Neural crest cell (in vitro differentiated cells): ENCODE data around the gene NLRP9. TPM values are rescaled to one million over a fixed set of nuclear protein-coding genes. Genes with fewer than 3 reads are reported as not detected.

ENCODE experiments used
- DNase-seq: peaks from one replicate; pipeline ENCODE4 v3.0.0; 2021; ENCODE audit warnings: low read depth, mixed read lengths, low spot score
- H3K27ac Mint-ChIP-seq: one replicate; pipeline ENCODE4 v1.8.0; 2021; ENCODE audit warnings: mild to moderate bottlenecking, mixed read lengths; ENCODE audit not compliant: unreplicated experiment
- H3K27me3 Mint-ChIP-seq: 2 replicates; pipeline ENCODE4 v1.8.0; 2021; ENCODE audit warnings: low read depth, mild to moderate bottlenecking, mixed read lengths
- H3K36me3 Mint-ChIP-seq: 2 replicates; pipeline ENCODE4 v1.8.0; 2021; ENCODE audit warnings: low read depth, mild to moderate bottlenecking, mixed read lengths
- H3K4me1 Mint-ChIP-seq: 2 replicates; pipeline ENCODE4 v1.8.0; 2021; ENCODE audit warnings: mixed read lengths
- H3K4me3 Mint-ChIP-seq: one replicate; pipeline ENCODE4 v1.8.0; 2021; ENCODE audit warnings: mild to moderate bottlenecking, mixed read lengths
- H3K9me3 Mint-ChIP-seq: 2 replicates; pipeline ENCODE4 v1.8.0; 2021; ENCODE audit warnings: mixed read lengths
- total RNA-seq: library from RNA; stranded (reverse); gene quantifications from 2 replicates; pipeline ENCODE4 v1.2.1, GENCODE V29; 2021
- TF ChIP-seq, protein P1 (sequence below): fragments of 200-600 bp; sonication (generic); conservative IDR thresholded peaks from 2 replicates; pipeline ENCODE4 v1.5.0; 2021; ENCODE audit warnings: antibody characterized with exemption, mild to moderate bottlenecking

NLRP9 gene
- total RNA-seq, 1 donor from 2014 or later: not detected

DNA sequence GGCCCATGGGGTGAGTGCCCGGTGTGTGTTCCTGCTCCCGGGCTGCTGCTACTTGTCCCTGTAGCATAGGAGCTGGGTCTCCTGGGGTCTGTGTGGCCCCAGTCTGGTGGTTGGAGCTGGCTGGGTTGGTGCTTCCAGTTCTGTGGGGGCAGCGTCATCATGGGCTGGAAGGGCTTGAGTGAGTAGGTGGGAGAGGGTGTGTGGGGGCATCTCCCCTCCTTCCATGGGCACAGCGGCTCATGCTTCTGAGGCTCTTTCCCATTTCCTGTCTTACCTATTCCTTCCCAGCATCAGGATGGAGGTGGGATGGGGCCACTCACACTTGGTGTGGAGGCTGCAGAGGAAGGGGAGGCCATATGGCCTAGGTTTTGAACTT is 71.2 kb downstream of the NLRP9 start:
- H3K27me3 Mint-ChIP-seq: peaks cover 3% of the 10 kb centered on the region
- H3K36me3 Mint-ChIP-seq: peaks cover 15% of the 10 kb centered on the region
- H3K4me3 Mint-ChIP-seq: no peak overlapping the region
- H3K9me3 Mint-ChIP-seq: no peaks in the 10 kb centered on the region
- TF ChIP-seq, protein P1, sequence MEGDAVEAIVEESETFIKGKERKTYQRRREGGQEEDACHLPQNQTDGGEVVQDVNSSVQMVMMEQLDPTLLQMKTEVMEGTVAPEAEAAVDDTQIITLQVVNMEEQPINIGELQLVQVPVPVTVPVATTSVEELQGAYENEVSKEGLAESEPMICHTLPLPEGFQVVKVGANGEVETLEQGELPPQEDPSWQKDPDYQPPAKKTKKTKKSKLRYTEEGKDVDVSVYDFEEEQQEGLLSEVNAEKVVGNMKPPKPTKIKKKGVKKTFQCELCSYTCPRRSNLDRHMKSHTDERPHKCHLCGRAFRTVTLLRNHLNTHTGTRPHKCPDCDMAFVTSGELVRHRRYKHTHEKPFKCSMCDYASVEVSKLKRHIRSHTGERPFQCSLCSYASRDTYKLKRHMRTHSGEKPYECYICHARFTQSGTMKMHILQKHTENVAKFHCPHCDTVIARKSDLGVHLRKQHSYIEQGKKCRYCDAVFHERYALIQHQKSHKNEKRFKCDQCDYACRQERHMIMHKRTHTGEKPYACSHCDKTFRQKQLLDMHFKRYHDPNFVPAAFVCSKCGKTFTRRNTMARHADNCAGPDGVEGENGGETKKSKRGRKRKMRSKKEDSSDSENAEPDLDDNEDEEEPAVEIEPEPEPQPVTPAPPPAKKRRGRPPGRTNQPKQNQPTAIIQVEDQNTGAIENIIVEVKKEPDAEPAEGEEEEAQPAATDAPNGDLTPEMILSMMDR: no peak
- H3K4me1 Mint-ChIP-seq: peaks cover 10% of the 10 kb centered on the region
- no peak overlapping the region for H3K27ac Mint-ChIP-seq
- DNase-seq: no peak

GRCh38 chr19:55666343-55667005 is 71.7 kb downstream of the NLRP9 start:
- no peak overlapping the region for H3K27ac Mint-ChIP-seq
- H3K4me3 Mint-ChIP-seq: no peak overlapping the region
- peaks cover 7% of the 10 kb centered on the region for H3K4me1 Mint-ChIP-seq
- TF ChIP-seq, protein P1: no peak
- peaks cover under 1% of the 10 kb centered on the region for H3K27me3 Mint-ChIP-seq
- H3K36me3 Mint-ChIP-seq: peaks cover 16% of the 10 kb centered on the region
- H3K9me3 Mint-ChIP-seq: no peaks in the 10 kb centered on the region
- no peak for DNase-seq

GRCh38 chr19:55663846-55664536 is 74.2 kb downstream of the NLRP9 start:
- Mint-ChIP-seq H3K36me3 (peaks cover 14% of the 10 kb centered on the region), H3K9me3 (no peaks in the 10 kb centered on the region), H3K27ac (no peak overlapping the region), H3K4me1 (peaks cover 5% of the 10 kb centered on the region), H3K4me3 (no peak overlapping the region), H3K27me3 (no peaks in the 10 kb centered on the region)
- no peak for DNase-seq
- TF ChIP-seq, protein P1: no peak

GRCh38 chr19:55661826-55662225 is 76.4 kb downstream of the NLRP9 start:
- H3K27me3 Mint-ChIP-seq: no peaks in the 10 kb centered on the region
- H3K27ac Mint-ChIP-seq: no peak overlapping the region
- peak overlapping the region; percentile 5 for H3K4me3 Mint-ChIP-seq
- TF ChIP-seq, protein P1: no peak
- peaks cover 14% of the 10 kb centered on the region for H3K36me3 Mint-ChIP-seq
- no peak for DNase-seq
- H3K9me3 Mint-ChIP-seq: no peaks in the 10 kb centered on the region
- H3K4me1 Mint-ChIP-seq: peaks cover 17% of the 10 kb centered on the region

DNA sequence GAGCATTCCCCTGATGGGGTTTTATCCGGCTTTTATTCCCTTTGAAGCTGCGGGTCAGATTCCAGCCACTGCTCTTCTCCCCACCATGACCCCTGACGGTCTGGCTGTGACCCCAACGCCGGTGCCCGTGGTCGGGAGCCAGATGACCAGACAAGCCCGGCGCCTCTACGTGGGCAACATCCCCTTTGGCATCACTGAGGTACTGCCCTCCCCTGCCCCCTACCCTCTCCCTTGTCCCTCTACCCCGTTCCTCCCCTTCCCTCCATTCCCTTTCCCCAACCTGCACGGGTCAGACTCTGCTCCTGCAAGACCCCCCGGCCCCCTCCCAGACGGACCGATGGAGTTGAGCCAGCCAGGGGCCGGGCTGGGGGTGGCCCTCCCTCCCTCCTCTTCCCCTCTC is 77.2 kb downstream of the NLRP9 start:
- TF ChIP-seq, protein P1: no peak
- no peak for DNase-seq
- no peak overlapping the region for H3K27ac Mint-ChIP-seq
- peaks cover 23% of the 10 kb centered on the region for H3K4me1 Mint-ChIP-seq
- no peaks in the 10 kb centered on the region for H3K27me3 Mint-ChIP-seq
- H3K4me3 Mint-ChIP-seq: peak overlapping the region; percentile 19
- peaks cover 14% of the 10 kb centered on the region for H3K36me3 Mint-ChIP-seq
- H3K9me3 Mint-ChIP-seq: no peaks in the 10 kb centered on the region
